HL-60 (cell line): ENCODE results near the gene PCNX2.

Experiments used
- DNase-seq, 2 experiments: peaks; one replicate each; pipeline ENCODE4 v3.0.0-alpha.2; 2010 to 2020; ENCODE audit warnings: low read depth in 1 of 2, low spot score in 1 of 2
- H3K27ac ChIP-seq: fragments of 250-450 bp; sonication (Bioruptor Pico); replicated peaks from 2 replicates; pipeline ENCODE4 v1.5.1; 2020; ENCODE audit warnings: mild to moderate bottlenecking, moderate library complexity
- H3K27me3 ChIP-seq: fragments of 250-450 bp; sonication (Bioruptor Pico); 2 replicates; pipeline ENCODE4 v1.5.1; 2021; ENCODE audit warnings: mild to moderate bottlenecking, moderate library complexity; ENCODE audit not compliant: insufficient read depth, poor library complexity, severe bottlenecking
- H3K4me3 ChIP-seq: replicated peaks from 2 replicates; pipeline ENCODE4 v1.5.1; 2011; ENCODE audit warnings: mild to moderate bottlenecking, control low read depth, low read length; ENCODE audit not compliant: insufficient read depth
- GABPA ChIP-seq: IDR thresholded peaks from 2 replicates; pipeline ENCODE4 v1.6.1; 2012; ENCODE audit warnings: low read depth
- POLR2AphosphoS5 ChIP-seq: IDR thresholded peaks from 2 replicates; pipeline ENCODE4 v1.6.1; 2012; ENCODE audit warnings: low read depth
- SPI1 ChIP-seq: IDR thresholded peaks from 2 replicates; pipeline ENCODE4 v1.6.1; 2012; ENCODE audit warnings: low read depth, mild to moderate bottlenecking, borderline replicate concordance
- TF ChIP-seq, protein P1 (sequence below): IDR thresholded peaks from one replicate; pipeline ENCODE4 v1.5.1; 2011; ENCODE audit warnings: low read length, control low read depth, inconsistent platforms; ENCODE audit not compliant: insufficient read depth
- TF ChIP-seq, protein P2 (sequence below): IDR thresholded peaks from 2 replicates; pipeline ENCODE4 v1.6.1; 2012; ENCODE audit warnings: low read depth; ENCODE audit not compliant: insufficient replicate concordance

PCNX2 gene

DNA sequence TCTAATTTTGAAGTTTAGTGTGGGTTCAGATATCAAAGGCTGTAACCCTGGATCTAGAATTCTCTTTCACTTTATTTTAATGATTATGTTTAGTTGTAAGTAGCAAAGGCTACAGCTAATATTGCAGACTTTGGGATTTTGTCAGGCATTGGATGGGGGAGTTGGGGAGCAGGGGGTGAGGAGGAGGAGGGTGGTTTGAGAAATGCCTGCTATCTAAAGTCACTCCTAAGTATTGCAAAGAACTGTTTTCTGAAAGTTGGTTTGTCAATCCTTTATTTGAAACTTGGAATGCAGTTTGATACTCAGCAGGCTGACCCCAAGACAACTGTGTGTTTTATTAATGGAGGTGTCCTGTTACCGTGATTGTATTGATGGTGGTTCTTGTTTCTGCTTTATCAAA lies 343.9 kb downstream of the PCNX2 start:
- DNase-seq: no peak
- TF ChIP-seq POLR2AphosphoS5 (no peak), SPI1 (no peak), GABPA (no peak)
- TF ChIP-seq, protein P1, sequence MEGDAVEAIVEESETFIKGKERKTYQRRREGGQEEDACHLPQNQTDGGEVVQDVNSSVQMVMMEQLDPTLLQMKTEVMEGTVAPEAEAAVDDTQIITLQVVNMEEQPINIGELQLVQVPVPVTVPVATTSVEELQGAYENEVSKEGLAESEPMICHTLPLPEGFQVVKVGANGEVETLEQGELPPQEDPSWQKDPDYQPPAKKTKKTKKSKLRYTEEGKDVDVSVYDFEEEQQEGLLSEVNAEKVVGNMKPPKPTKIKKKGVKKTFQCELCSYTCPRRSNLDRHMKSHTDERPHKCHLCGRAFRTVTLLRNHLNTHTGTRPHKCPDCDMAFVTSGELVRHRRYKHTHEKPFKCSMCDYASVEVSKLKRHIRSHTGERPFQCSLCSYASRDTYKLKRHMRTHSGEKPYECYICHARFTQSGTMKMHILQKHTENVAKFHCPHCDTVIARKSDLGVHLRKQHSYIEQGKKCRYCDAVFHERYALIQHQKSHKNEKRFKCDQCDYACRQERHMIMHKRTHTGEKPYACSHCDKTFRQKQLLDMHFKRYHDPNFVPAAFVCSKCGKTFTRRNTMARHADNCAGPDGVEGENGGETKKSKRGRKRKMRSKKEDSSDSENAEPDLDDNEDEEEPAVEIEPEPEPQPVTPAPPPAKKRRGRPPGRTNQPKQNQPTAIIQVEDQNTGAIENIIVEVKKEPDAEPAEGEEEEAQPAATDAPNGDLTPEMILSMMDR: no peak
- TF ChIP-seq, protein P2, sequence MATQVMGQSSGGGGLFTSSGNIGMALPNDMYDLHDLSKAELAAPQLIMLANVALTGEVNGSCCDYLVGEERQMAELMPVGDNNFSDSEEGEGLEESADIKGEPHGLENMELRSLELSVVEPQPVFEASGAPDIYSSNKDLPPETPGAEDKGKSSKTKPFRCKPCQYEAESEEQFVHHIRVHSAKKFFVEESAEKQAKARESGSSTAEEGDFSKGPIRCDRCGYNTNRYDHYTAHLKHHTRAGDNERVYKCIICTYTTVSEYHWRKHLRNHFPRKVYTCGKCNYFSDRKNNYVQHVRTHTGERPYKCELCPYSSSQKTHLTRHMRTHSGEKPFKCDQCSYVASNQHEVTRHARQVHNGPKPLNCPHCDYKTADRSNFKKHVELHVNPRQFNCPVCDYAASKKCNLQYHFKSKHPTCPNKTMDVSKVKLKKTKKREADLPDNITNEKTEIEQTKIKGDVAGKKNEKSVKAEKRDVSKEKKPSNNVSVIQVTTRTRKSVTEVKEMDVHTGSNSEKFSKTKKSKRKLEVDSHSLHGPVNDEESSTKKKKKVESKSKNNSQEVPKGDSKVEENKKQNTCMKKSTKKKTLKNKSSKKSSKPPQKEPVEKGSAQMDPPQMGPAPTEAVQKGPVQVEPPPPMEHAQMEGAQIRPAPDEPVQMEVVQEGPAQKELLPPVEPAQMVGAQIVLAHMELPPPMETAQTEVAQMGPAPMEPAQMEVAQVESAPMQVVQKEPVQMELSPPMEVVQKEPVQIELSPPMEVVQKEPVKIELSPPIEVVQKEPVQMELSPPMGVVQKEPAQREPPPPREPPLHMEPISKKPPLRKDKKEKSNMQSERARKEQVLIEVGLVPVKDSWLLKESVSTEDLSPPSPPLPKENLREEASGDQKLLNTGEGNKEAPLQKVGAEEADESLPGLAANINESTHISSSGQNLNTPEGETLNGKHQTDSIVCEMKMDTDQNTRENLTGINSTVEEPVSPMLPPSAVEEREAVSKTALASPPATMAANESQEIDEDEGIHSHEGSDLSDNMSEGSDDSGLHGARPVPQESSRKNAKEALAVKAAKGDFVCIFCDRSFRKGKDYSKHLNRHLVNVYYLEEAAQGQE: no peak
- no peak overlapping the region for H3K27ac ChIP-seq
- peak overlapping the region; percentile 97 for H3K4me3 ChIP-seq
- H3K27me3 ChIP-seq: no peaks in the 10 kb centered on the region

DNA sequence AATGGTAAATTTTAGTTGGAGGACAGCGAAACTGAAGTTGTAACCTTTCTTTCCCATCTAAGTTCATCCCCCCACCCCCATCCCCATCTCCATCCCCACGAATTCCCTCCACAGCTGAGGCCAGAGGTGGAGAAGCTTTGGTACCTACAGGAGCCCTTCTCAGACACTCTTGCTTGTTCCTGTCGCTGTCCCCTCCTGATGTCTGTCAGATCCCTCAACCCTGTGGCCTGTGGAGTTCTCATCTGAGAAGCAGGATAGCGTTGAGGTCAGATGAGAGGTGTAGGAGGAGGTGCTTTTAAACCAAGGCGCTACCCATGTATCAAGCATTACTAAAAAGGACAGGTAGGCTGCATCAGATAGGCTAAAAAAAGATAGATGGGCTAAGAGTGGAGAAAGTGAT lies 344.3 kb downstream of the PCNX2 start:
- TF ChIP-seq, protein P2: peak; percentile 89
- no peak for TF ChIP-seq POLR2AphosphoS5
- DNase-seq: peak in 1 of 2 experiments; percentile 25
- no peak overlapping the region; the same call in 1 of the 2 replicates for H3K27ac ChIP-seq
- no peaks in the 10 kb centered on the region for H3K27me3 ChIP-seq
- H3K4me3 ChIP-seq: peak overlapping the region; percentile 97

DNA sequence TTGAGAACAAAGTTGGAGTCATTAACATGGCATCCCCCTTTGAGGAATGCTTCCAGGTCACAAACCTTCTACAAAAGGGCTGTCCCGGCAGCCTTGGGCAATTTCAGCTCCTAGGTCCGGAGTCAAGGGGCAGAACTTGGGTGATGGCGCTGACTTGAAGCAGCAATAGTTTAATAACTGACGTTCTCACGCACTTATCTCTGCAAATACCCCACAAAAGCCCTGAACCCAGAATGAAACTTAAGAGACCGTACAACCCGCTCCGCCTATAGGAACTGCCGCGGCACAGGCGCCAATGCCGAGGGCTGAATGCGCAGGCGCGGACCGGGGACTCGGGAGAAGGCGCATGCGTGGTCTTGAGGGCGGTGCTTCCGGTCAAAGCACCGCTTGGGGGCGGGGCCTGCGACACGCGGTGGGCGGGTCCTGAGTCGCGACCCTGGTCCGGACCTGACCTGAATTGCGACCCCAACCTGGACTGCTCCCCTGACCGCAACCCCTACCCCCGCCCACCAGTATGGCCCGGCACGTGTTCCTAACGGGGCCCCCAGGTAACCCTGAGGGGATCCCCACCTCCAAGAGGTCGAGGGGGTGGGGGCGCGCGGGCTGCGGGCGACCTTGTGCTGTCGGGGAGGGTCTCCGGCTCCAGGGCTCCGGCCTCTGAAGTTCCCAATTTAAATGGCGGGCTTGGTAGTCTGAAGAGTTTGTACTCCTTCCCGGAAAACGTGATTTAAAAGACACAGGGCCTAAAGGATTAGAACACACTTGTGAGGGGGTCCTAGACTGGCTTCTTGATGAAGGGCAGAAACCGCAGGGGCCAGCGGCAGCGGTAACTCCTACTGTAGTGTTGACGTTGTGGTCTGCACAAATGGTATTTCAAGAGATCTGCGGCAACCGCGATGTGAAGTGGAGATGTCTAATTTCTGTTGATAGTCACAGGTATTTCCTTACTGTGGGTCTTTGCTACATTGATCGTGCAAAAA lies 345.0 kb downstream of the PCNX2 start, which contains the start of gene NTPCR:
Gene NTPCR, plus strand, starts transcription at position 415 of the 980 bp plus-strand sequence. Its CDS starts 100 bp downstream, at position 515.
- TF ChIP-seq GABPA: peak; percentile 61; the same call in 1 of the 2 replicates
- TF ChIP-seq, protein P1: no peak
- TF ChIP-seq SPI1: no peak
- TF ChIP-seq, protein P2: no peak
- TF ChIP-seq POLR2AphosphoS5: peak; percentile 65
- Histone ChIP-seq H3K27me3 (no peaks in the 10 kb centered on the region), H3K27ac (peak within 1 kb of the TSS; percentile 82), H3K4me3 (peak within 1 kb of the TSS; percentile 97)
- peak; percentile 88 to 89 for DNase-seq
